Naive thymus-derived CD8-positive, alpha-beta T cell (primary cell): ENCODE measurements around the gene RPL22. TPM values are rescaled to one million over a fixed set of nuclear protein-coding genes. Genes with fewer than 3 reads are reported as not detected.
"Not testable (repeated sequence)": the region's sequence is repeated elsewhere in the genome, so short reads cannot be mapped to it uniquely, and the experiment has no call there.

ENCODE experiments used
- ATAC-seq, 2 donors: fragments of 150-1000 bp; cut with Tn5 transposase in 1 of 2; sonication (Bioruptor Pico), chemical (Tn5 transposase) in 1 of 2; 1 replicate in 1 of 2; 2 replicates in 1 of 2; pipeline ENCODE4 v1.10.0; 2021; ENCODE audit warnings: mild to moderate bottlenecking in 2 of 2, moderate library complexity in 2 of 2
- POLR2A ChIA-PET: fragments of 350-600 bp; sonication (Branson Sonifier 250); formaldehyde crosslinking; loops from one replicate; lab custom pipeline; 2021; ENCODE audit warnings: antibody characterized with exemption; lab: Charles Lee
- DNase-seq, 10 donors: peaks; one replicate each; pipeline versions ENCODE4 v3.0.0 to v3.0.0-alpha.2; 2020 to 2022
- H3K27ac Mint-ChIP-seq, 10 donors: one replicate each; pipeline ENCODE4 v1.8.0; 2020 to 2022; ENCODE audit warnings: mild to moderate bottlenecking in 10 of 10, mixed read lengths in 10 of 10, moderate library complexity in 4 of 10, inconsistent platforms in 1 of 10
- H3K27me3 Mint-ChIP-seq, 5 donors: one replicate each; pipeline ENCODE4 v1.8.0; 2021 to 2022; ENCODE audit warnings: mixed read lengths in 5 of 5
- H3K36me3 Mint-ChIP-seq, 3 donors: one replicate each; pipeline ENCODE4 v1.8.0; 2020 to 2022; ENCODE audit warnings: mixed read lengths in 3 of 3, mild to moderate bottlenecking in 2 of 3, inconsistent platforms in 1 of 3
- H3K4me1 Mint-ChIP-seq, 4 donors: one replicate each; pipeline ENCODE4 v1.8.0; 2021 to 2022; ENCODE audit warnings: mixed read lengths in 4 of 4
- H3K4me3 Mint-ChIP-seq, 10 donors: one replicate each; pipeline ENCODE4 v1.8.0; 2020 to 2022; ENCODE audit warnings: mild to moderate bottlenecking in 10 of 10, mixed read lengths in 10 of 10, moderate library complexity in 6 of 10, inconsistent platforms in 1 of 10
- H3K9me3 Mint-ChIP-seq, 9 donors: one replicate each; pipeline ENCODE4 v1.8.0; 2020 to 2022; ENCODE audit warnings: mixed read lengths in 9 of 9, mild to moderate bottlenecking in 3 of 9, inconsistent platforms in 1 of 9, moderate library complexity in 1 of 9
- polyA plus RNA-seq, 3 donors: library from polyadenylated mRNA; unstranded; fragments of 300-500 nt; fragmentation: Illumina TruSeq; gene quantifications; one replicate each; pipeline ENCODE4 v1.2.3, GENCODE V29; 2021
- total RNA-seq, 8 experiments: library from RNA in 2 of 8; stranded (reverse) in 2 of 8; gene quantifications; one replicate each; pipeline ENCODE4 v1.2.3 and lab custom pipeline; 2021 to 2026

Gene RPL22
- total and polyA plus RNA-seq, 5 experiments from 2014 or later: 291 to 597 (median 370) TPM

GRCh38 chr1:6223617-6224016 lies 24.2 kb upstream of the RPL22 start:
- DNase-seq (no peak), ATAC-seq (no peak)
- Mint-ChIP-seq H3K4me3 (no peak overlapping the region), H3K27me3 (peaks cover 0 to under 1% (median 0%) of the 10 kb centered on the region in 5 donors), H3K36me3 (peaks cover 0 to 63% (median 15%) of the 10 kb centered on the region in 3 donors), H3K9me3 (no peaks in the 10 kb centered on the region), H3K4me1 (peaks cover 0 to 3% (median 0%) of the 10 kb centered on the region in 4 donors), H3K27ac (no peak overlapping the region)
- POLR2A ChIA-PET: no interaction called here

- peaks cover 0 to 3% (median 0%) of the 10 kb centered on the region in 4 donors for H3K4me1 Mint-ChIP-seq
- no peak overlapping the region for H3K27ac Mint-ChIP-seq
- POLR2A ChIA-PET: no interaction called here
- DNase-seq: no peak
- no peak for ATAC-seq
- H3K36me3 Mint-ChIP-seq: peaks cover 0 to 57% (median 15%) of the 10 kb centered on the region in 3 donors
- peaks cover 0 to 10% (median 4%) of the 10 kb centered on the region in 5 donors for H3K27me3 Mint-ChIP-seq
- H3K9me3 Mint-ChIP-seq: no peaks in the 10 kb centered on the region
- no peak overlapping the region for H3K4me3 Mint-ChIP-seq
These were observed 23.2 kb upstream of the RPL22 start for GRCh38 chr1:6222636-6223035.

GRCh38 chr1:6221210-6221784 lies 21.9 kb upstream of the RPL22 start:
- ATAC-seq (no peak), DNase-seq (peak in 1 of 10 donors; percentile 43)
- Mint-ChIP-seq H3K36me3 (peaks cover 0 to 45% (median 9%) of the 10 kb centered on the region in 3 donors), H3K27ac (no peak overlapping the region), H3K9me3 (no peaks in the 10 kb centered on the region), H3K27me3 (peaks cover 0 to 19% (median 11%) of the 10 kb centered on the region in 5 donors), H3K4me3 (no peak overlapping the region), H3K4me1 (peaks cover 0 to 5% (median 0%) of the 10 kb centered on the region in 4 donors)
- POLR2A ChIA-PET: no interaction called here

GRCh38 chr1:6220236-6220635 lies 20.8 kb upstream of the RPL22 start:
- no peaks in the 10 kb centered on the region for H3K9me3 Mint-ChIP-seq
- peaks cover 0 to 2% (median 0%) of the 10 kb centered on the region in 4 donors for H3K4me1 Mint-ChIP-seq
- H3K4me3 Mint-ChIP-seq: no peak overlapping the region
- DNase-seq: no peak
- ATAC-seq: no peak
- H3K36me3 Mint-ChIP-seq: peaks cover 0 to 35% (median 11%) of the 10 kb centered on the region in 3 donors
- peaks cover 4 to 27% (median 19%) of the 10 kb centered on the region in 5 donors for H3K27me3 Mint-ChIP-seq
- POLR2A ChIA-PET: no interaction called here
- H3K27ac Mint-ChIP-seq: no peak overlapping the region

- Mint-ChIP-seq H3K36me3 (peaks cover 0 to 29% (median 11%) of the 10 kb centered on the region in 3 donors), H3K27me3 (peaks cover 4 to 32% (median 22%) of the 10 kb centered on the region in 5 donors)
- DNase-seq, H3K9me3 Mint-ChIP-seq, H3K4me3 Mint-ChIP-seq, H3K27ac Mint-ChIP-seq, ATAC-seq, POLR2A ChIA-PET, H3K4me1 Mint-ChIP-seq: not testable (repeated sequence)
These were observed 20.2 kb upstream of the RPL22 start for GRCh38 chr1:6219641-6220040.

GRCh38 chr1:6218375-6219164 lies 19.2 kb upstream of the RPL22 start:
- no peak overlapping the region for H3K4me3 Mint-ChIP-seq
- H3K36me3 Mint-ChIP-seq: peaks cover 0 to 18% (median 6%) of the 10 kb centered on the region in 3 donors
- H3K4me1 Mint-ChIP-seq: peaks cover 0 to 2% (median 0%) of the 10 kb centered on the region in 4 donors
- POLR2A ChIA-PET: no interaction called here
- H3K9me3 Mint-ChIP-seq: no peaks in the 10 kb centered on the region
- no peak for DNase-seq
- no peak for ATAC-seq
- H3K27ac Mint-ChIP-seq: peak overlapping the region in 1 of 10 donors; percentile 52
- H3K27me3 Mint-ChIP-seq: peaks cover 4 to 32% (median 22%) of the 10 kb centered on the region in 5 donors

GRCh38 chr1:6212193-6212959 lies 13.0 kb upstream of the RPL22 start:
- DNase-seq (no peak), ATAC-seq (no peak)
- POLR2A ChIA-PET: interaction anchor here (0.6 kb wide), 1 partner anchor 11 kb away, joined by 4 read pairs; no protein-coding TSS in a partner anchor
- peaks cover 7 to 52% (median 30%) of the 10 kb centered on the region in 5 donors for H3K27me3 Mint-ChIP-seq
- H3K36me3 Mint-ChIP-seq: peaks cover 0 to 2% (median 0%) of the 10 kb centered on the region in 3 donors
- peak overlapping the region in 2 of 10 donors; percentile 6 to 18 for H3K4me3 Mint-ChIP-seq
- H3K27ac Mint-ChIP-seq: no peak overlapping the region
- H3K4me1 Mint-ChIP-seq: peaks cover 0 to 13% (median 5%) of the 10 kb centered on the region in 4 donors
- H3K9me3 Mint-ChIP-seq: no peaks in the 10 kb centered on the region

GRCh38 chr1:6211731-6212130 lies 12.3 kb upstream of the RPL22 start:
- H3K36me3 Mint-ChIP-seq: peaks cover 0 to 2% (median 0%) of the 10 kb centered on the region in 3 donors
- H3K27me3 Mint-ChIP-seq: peaks cover 10 to 52% (median 29%) of the 10 kb centered on the region in 5 donors
- ATAC-seq (no peak), DNase-seq (no peak)
- POLR2A ChIA-PET: no interaction called here
- H3K9me3 Mint-ChIP-seq: no peaks in the 10 kb centered on the region
- peaks cover 0 to 16% (median 7%) of the 10 kb centered on the region in 4 donors for H3K4me1 Mint-ChIP-seq
- peak overlapping the region in 1 of 10 donors; percentile 6 for H3K4me3 Mint-ChIP-seq
- peak overlapping the region in 1 of 10 donors; percentile 11 for H3K27ac Mint-ChIP-seq

- peaks cover 0 to 16% (median 7%) of the 10 kb centered on the region in 4 donors for H3K4me1 Mint-ChIP-seq
- DNase-seq: no peak
- no peaks in the 10 kb centered on the region for H3K9me3 Mint-ChIP-seq
- peak overlapping the region in 1 of 10 donors; percentile 11 for H3K4me3 Mint-ChIP-seq
- no peak overlapping the region for H3K27ac Mint-ChIP-seq
- H3K27me3 Mint-ChIP-seq: peaks cover 8 to 52% (median 29%) of the 10 kb centered on the region in 5 donors
- POLR2A ChIA-PET: no interaction called here
- no peak for ATAC-seq
- H3K36me3 Mint-ChIP-seq: peaks cover 0 to 1% (median 0%) of the 10 kb centered on the region in 3 donors
These were observed 11.4 kb upstream of the RPL22 start for GRCh38 chr1:6210591-6211355.

- peak in 1 of 10 donors; percentile 26 for DNase-seq
- Mint-ChIP-seq H3K27me3 (peaks cover 6 to 51% (median 23%) of the 10 kb centered on the region in 5 donors), H3K4me3 (peak overlapping the region in 8 of 10 donors; percentile 24 to 58 (median 52)), H3K9me3 (no peaks in the 10 kb centered on the region), H3K36me3 (no peaks in the 10 kb centered on the region), H3K4me1 (peaks cover 0 to 16% (median 8%) of the 10 kb centered on the region in 4 donors), H3K27ac (no peak overlapping the region)
- POLR2A ChIA-PET: no interaction called here
- peak in 1 of 2 donors; percentile 27 for ATAC-seq
These were observed 10.5 kb upstream of the RPL22 start for GRCh38 chr1:6209661-6210580.
